ENCODE data around the gene ANXA2. TPM values are rescaled to one million over a fixed set of nuclear protein-coding genes. Genes with fewer than 3 reads are reported as not detected.

The ANXA2 gene
- total and polyA plus RNA-seq, 9 donors: 118 to 910 (median 237) TPM

DNA sequence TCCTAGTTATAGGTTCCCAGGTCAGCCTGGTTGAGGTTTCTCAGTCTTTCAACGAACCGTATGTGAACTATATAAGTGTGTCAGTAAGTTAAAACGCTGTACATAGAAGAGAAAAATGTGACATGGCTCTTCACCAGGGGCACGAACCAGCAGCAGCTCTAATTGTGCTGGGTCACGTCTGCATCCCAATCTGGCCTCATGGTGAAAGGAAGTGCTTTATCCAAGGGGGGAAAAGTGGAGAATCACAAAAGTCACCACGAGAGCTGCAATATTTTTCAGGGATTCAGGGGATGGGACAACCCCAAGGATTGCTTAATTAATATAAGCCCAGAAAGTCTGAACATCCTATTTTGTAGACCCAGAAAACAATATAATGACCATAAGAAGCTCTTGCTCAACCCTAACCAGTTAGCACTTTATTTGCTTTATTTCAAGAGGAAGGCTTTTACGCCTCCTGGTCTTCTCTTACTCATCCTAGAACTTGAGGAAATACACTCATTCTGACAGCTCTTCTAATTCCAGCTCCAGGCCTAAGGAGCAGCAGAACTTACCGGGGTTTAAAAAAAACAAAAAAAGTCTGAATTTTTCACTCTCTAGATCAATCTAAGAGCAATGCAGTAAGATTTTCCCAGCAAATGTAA lies 16.5 kb downstream of the ANXA2 start:
- H3K4me3 ChIP-seq: no peak overlapping the region
- H3K4me1 ChIP-seq (ENCODE audit: insufficient read depth): no peaks in the 10 kb centered on the region
- intact Hi-C loops (cut with DNase I): no loop called here
- no peak overlapping the region for H3K27ac ChIP-seq
- H3K27me3 ChIP-seq: no peaks in the 10 kb centered on the region
- WGBS, 3 donors: 88 to 95% (median 95%) methylated on average over 8 of the region's 8 CpGs
- DNase-seq: no peak
- H3K9me3 ChIP-seq: no peaks in the 10 kb centered on the region
- H3K36me3 ChIP-seq: no peaks in the 10 kb centered on the region
- TF ChIP-seq, protein P1, sequence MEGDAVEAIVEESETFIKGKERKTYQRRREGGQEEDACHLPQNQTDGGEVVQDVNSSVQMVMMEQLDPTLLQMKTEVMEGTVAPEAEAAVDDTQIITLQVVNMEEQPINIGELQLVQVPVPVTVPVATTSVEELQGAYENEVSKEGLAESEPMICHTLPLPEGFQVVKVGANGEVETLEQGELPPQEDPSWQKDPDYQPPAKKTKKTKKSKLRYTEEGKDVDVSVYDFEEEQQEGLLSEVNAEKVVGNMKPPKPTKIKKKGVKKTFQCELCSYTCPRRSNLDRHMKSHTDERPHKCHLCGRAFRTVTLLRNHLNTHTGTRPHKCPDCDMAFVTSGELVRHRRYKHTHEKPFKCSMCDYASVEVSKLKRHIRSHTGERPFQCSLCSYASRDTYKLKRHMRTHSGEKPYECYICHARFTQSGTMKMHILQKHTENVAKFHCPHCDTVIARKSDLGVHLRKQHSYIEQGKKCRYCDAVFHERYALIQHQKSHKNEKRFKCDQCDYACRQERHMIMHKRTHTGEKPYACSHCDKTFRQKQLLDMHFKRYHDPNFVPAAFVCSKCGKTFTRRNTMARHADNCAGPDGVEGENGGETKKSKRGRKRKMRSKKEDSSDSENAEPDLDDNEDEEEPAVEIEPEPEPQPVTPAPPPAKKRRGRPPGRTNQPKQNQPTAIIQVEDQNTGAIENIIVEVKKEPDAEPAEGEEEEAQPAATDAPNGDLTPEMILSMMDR (IDR thresholded peaks at IDR 0.05): no peak
- TF ChIP-seq POLR2A (IDR thresholded peaks at IDR 0.05): no peak
- no peak for TF ChIP-seq EP300 (IDR thresholded peaks at IDR 0.05)

- H3K4me3 ChIP-seq: no peak overlapping the region
- intact Hi-C loops (cut with DNase I): no loop called here
- no peak for DNase-seq
- no peaks in the 10 kb centered on the region for H3K36me3 ChIP-seq
- no peaks in the 10 kb centered on the region for H3K4me1 ChIP-seq (ENCODE audit: insufficient read depth)
- no peak overlapping the region for H3K27ac ChIP-seq
- TF ChIP-seq, protein P1 (IDR thresholded peaks at IDR 0.05): no peak
- no peak for TF ChIP-seq EP300 (IDR thresholded peaks at IDR 0.05)
- no peak for TF ChIP-seq POLR2A (IDR thresholded peaks at IDR 0.05)
- WGBS, 3 donors: 63 to 71% (median 68%) methylated on average over 8 of the region's 8 CpGs
- H3K27me3 ChIP-seq: no peaks in the 10 kb centered on the region
- H3K9me3 ChIP-seq: no peaks in the 10 kb centered on the region
These were observed 18.1 kb downstream of the ANXA2 start for GRCh38 chr15:60379525-60380274.

GRCh38 chr15:60379185-60379524 lies 18.6 kb downstream of the ANXA2 start:
- Histone ChIP-seq H3K27ac (no peak overlapping the region), H3K9me3 (no peaks in the 10 kb centered on the region), H3K4me3 (no peak overlapping the region), H3K4me1 (ENCODE audit: insufficient read depth) (no peaks in the 10 kb centered on the region), H3K27me3 (no peaks in the 10 kb centered on the region), H3K36me3 (no peaks in the 10 kb centered on the region)
- DNase-seq: no peak
- TF ChIP-seq EP300 (IDR thresholded peaks at IDR 0.05): no peak
- WGBS, 3 donors: 93 to 100% (median 96%) methylated on average over 1 of the region's 1 CpG
- intact Hi-C loops (cut with DNase I): no loop called here

DNA sequence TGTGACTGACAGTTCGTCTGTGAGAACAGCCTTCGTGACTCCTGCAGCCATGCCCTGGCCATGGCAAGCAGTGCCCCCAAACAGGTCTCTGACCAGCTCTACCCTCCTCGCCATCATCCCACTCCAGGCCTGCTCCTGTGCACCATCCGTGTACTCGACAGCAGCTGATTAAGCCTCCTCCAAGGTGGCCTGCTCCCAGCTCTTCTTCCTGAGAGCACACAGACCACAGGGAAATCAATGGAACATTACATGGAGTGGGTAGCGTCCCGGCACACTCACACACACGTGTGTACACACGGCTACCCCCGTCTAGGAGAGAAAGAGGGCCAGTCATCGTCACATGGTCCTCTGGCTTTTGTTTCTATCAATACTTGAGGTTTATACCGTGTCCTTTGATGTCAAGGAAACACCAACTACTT lies 21.1 kb downstream of the ANXA2 start:
- Histone ChIP-seq H3K27ac (no peak overlapping the region), H3K36me3 (no peaks in the 10 kb centered on the region), H3K4me1 (ENCODE audit: insufficient read depth) (peaks cover 5% of the 10 kb centered on the region), H3K9me3 (no peaks in the 10 kb centered on the region), H3K27me3 (no peaks in the 10 kb centered on the region), H3K4me3 (no peak overlapping the region)
- DNase-seq: no peak
- intact Hi-C loops (cut with DNase I): no loop called here
- WGBS, 3 donors: 87 to 89% (median 87%) methylated on average over 12 of the region's 12 CpGs
- TF ChIP-seq EP300 (IDR thresholded peaks at IDR 0.05) (no peak), POLR2A (IDR thresholded peaks at IDR 0.05) (no peak)
- TF ChIP-seq, protein P1 (IDR thresholded peaks at IDR 0.05): no peak

DNA sequence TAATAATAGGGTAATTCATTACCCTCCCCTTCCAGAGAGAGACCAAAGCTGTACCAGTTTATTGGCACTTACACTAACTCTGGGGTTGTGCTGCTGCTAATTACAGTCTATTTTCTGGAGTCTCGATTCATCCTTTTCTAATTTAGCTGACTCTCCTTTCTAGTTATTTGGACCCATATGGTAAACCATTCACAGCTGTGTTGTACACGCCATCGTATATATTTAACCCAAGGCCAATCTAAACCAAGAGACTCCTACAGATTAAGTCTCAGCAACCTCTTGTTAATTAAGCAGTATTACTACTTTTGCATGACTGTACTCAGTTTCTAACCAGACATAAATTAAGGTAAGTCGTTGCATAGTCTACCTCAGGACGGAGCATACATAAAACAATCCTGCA lies 22.5 kb downstream of the ANXA2 start:
- H3K4me3 ChIP-seq: no peak overlapping the region
- no peaks in the 10 kb centered on the region for H3K9me3 ChIP-seq
- peaks cover 12% of the 10 kb centered on the region for H3K4me1 ChIP-seq (ENCODE audit: insufficient read depth)
- WGBS, 3 donors: 76 to 82% (median 77%) methylated on average over 5 of the region's 5 CpGs
- no peaks in the 10 kb centered on the region for H3K36me3 ChIP-seq
- intact Hi-C loops (cut with DNase I): no loop called here
- H3K27me3 ChIP-seq: no peaks in the 10 kb centered on the region
- no peak for TF ChIP-seq EP300 (IDR thresholded peaks at IDR 0.05)
- no peak for TF ChIP-seq POLR2A (IDR thresholded peaks at IDR 0.05)
- TF ChIP-seq, protein P1 (IDR thresholded peaks at IDR 0.05): no peak
- DNase-seq: no peak
- H3K27ac ChIP-seq: no peak overlapping the region

All from ovary (tissue), 9 donors.